Calu3 (cell line): ENCODE data around the gene ABHD17C. TPM values are rescaled to one million over a fixed set of nuclear protein-coding genes. Genes with fewer than 3 reads are reported as not detected.

Experiments used
- BruUV-seq: library from RNA; stranded (reverse); fragments of 400-500 nt; replicated peaks from 2 replicates; lab custom pipeline; 2021; lab: Mats Ljungman, UMichigan
- CTCF ChIA-PET: fragments of 300-600 bp; sonication (Branson Sonifier 250); formaldehyde crosslinking; loops from one replicate; lab custom pipeline; 2022; ENCODE audit warnings: antibody characterized with exemption; lab: Charles Lee
- DNase-seq: peaks from one replicate; pipeline ENCODE4 v3.0.0; 2022
- H3K27ac Mint-ChIP-seq: one replicate; pipeline ENCODE4 v1.8.0; 2022; ENCODE audit warnings: mixed read lengths; ENCODE audit not compliant: unreplicated experiment
- H3K27me3 Mint-ChIP-seq: one replicate; pipeline ENCODE4 v1.8.0; 2022; ENCODE audit warnings: mixed read lengths; ENCODE audit not compliant: unreplicated experiment
- H3K36me3 Mint-ChIP-seq: one replicate; pipeline ENCODE4 v1.8.0; 2022; ENCODE audit warnings: mild to moderate bottlenecking, moderate library complexity, mixed read lengths; ENCODE audit not compliant: insufficient read depth, unreplicated experiment
- H3K4me1 Mint-ChIP-seq: one replicate; pipeline ENCODE4 v1.8.0; 2022; ENCODE audit warnings: mild to moderate bottlenecking, low read depth, mixed read lengths; ENCODE audit not compliant: unreplicated experiment
- H3K4me3 Mint-ChIP-seq: one replicate; pipeline ENCODE4 v1.8.0; 2022; ENCODE audit warnings: mild to moderate bottlenecking, low read depth, moderate library complexity, mixed read lengths; ENCODE audit not compliant: unreplicated experiment
- H3K9me3 Mint-ChIP-seq: one replicate; pipeline ENCODE4 v1.8.0; 2022; ENCODE audit warnings: low read depth, mixed read lengths; ENCODE audit not compliant: unreplicated experiment
- CTCF ChIP-seq: fragments of 200-600 bp; IDR thresholded peaks from one replicate; pipeline ENCODE4 v1.8.0; 2022; ENCODE audit warnings: antibody characterized with exemption; ENCODE audit not compliant: unreplicated experiment
- intact Hi-C: fragments of 100-400 bp; cut with micrococcal nuclease; formaldehyde crosslinking; loops from one replicate; pipeline ENCODE4 v1.10.0; 2022; ENCODE audit not compliant: unreplicated experiment
- total RNA-seq: library from RNA; stranded (reverse); gene quantifications from 2 replicates; pipeline ENCODE4 v1.2.3, GENCODE V29; 2022

Gene ABHD17C
- total RNA-seq, 1 experiment from 2014 or later: 69.7 TPM

GRCh38 chr15:80706161-80706560, 11.1 kb downstream of the ABHD17C start:
- no peak overlapping the region for H3K27ac Mint-ChIP-seq
- H3K4me3 Mint-ChIP-seq: no peak overlapping the region
- no peaks in the 10 kb centered on the region for H3K27me3 Mint-ChIP-seq
- DNase-seq: no peak
- CTCF ChIA-PET: interaction anchor here (0.9 to 1.0 kb wide), 2 partner anchors 10 to 70 kb away, joined by 4 to 5 read pairs; partner anchors contain the start of gene ABHD17C
- no TSS peak for BruUV-seq
- H3K36me3 Mint-ChIP-seq: peaks cover 14% of the 10 kb centered on the region
- H3K4me1 Mint-ChIP-seq: peaks cover 81% of the 10 kb centered on the region
- no peak for TF ChIP-seq CTCF
- intact Hi-C loops: loop anchor here (5.0 kb wide), 1 partner anchor 71 kb away; the partner anchor contains the start of gene CEMIP
- no peaks in the 10 kb centered on the region for H3K9me3 Mint-ChIP-seq

GRCh38 chr15:80709542-80709941, 14.4 kb downstream of the ABHD17C start:
- CTCF ChIA-PET: interaction anchor here (0.9 to 1.0 kb wide), 3 partner anchors 12 to 84 kb away, joined by 3 read pairs; no protein-coding TSS in a partner anchor
- no peak for TF ChIP-seq CTCF
- Mint-ChIP-seq H3K27me3 (no peaks in the 10 kb centered on the region), H3K9me3 (no peaks in the 10 kb centered on the region), H3K4me3 (peak overlapping the region; percentile 49), H3K27ac (peak overlapping the region; percentile 51), H3K4me1 (peaks cover 69% of the 10 kb centered on the region), H3K36me3 (peaks cover 18% of the 10 kb centered on the region)
- intact Hi-C loops: loop anchor here (5.0 kb wide), 1 partner anchor 68 kb away; the partner anchor contains the start of gene CEMIP
- BruUV-seq: no TSS peak
- DNase-seq: peak; percentile 76

GRCh38 chr15:80710635-80711554, 15.8 kb downstream of the ABHD17C start:
- Mint-ChIP-seq H3K4me3 (no peak overlapping the region), H3K27ac (peak overlapping the region; percentile 51), H3K36me3 (peaks cover 11% of the 10 kb centered on the region), H3K9me3 (no peaks in the 10 kb centered on the region), H3K27me3 (no peaks in the 10 kb centered on the region), H3K4me1 (peaks cover 62% of the 10 kb centered on the region)
- no TSS peak for BruUV-seq
- CTCF ChIA-PET: interaction anchor here (0.9 to 1.0 kb wide), 2 partner anchors 51 to 66 kb away, joined by 3 read pairs; no protein-coding TSS in a partner anchor
- intact Hi-C loops: no loop called here
- no peak for DNase-seq
- no peak for TF ChIP-seq CTCF

- Mint-ChIP-seq H3K9me3 (no peaks in the 10 kb centered on the region), H3K36me3 (peaks cover 11% of the 10 kb centered on the region), H3K4me3 (no peak overlapping the region), H3K27ac (peak overlapping the region; percentile 25), H3K27me3 (no peaks in the 10 kb centered on the region), H3K4me1 (peaks cover 56% of the 10 kb centered on the region)
- no peak for TF ChIP-seq CTCF
- CTCF ChIA-PET: no interaction called here
- intact Hi-C loops: no loop called here
- DNase-seq: no peak
- no TSS peak for BruUV-seq
Observed at GRCh38 chr15:80711886-80712285, 16.8 kb downstream of the ABHD17C start.
